K562 treated with DMSO at 1 percent for 4 hours (cell line): ENCODE data around the gene FBXO30. TPM values are rescaled to one million over a fixed set of nuclear protein-coding genes. Genes with fewer than 3 reads are reported as not detected.

Source experiments
- total RNA-seq: library from RNA; unstranded; fragments of 300-600 nt; gene quantifications from 2 replicates; pipeline ENCODE4 v1.2.3, GENCODE V29; 2022; ENCODE audit not compliant: insufficient read depth

The FBXO30 gene, protein sequence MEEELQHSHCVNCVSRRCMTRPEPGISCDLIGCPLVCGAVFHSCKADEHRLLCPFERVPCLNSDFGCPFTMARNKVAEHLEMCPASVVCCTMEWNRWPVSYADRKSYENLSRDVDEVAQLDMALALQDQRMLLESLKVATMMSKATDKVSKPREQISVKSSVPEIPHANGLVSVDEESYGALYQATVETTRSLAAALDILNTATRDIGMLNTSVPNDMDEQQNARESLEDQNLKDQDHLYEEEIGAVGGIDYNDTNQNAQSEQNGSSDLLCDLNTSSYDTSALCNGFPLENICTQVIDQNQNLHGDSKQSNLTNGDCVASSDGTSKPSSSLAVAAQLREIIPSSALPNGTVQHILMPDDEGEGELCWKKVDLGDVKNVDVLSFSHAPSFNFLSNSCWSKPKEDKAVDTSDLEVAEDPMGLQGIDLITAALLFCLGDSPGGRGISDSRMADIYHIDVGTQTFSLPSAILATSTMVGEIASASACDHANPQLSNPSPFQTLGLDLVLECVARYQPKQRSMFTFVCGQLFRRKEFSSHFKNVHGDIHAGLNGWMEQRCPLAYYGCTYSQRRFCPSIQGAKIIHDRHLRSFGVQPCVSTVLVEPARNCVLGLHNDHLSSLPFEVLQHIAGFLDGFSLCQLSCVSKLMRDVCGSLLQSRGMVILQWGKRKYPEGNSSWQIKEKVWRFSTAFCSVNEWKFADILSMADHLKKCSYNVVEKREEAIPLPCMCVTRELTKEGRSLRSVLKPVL
- total RNA-seq = 6.1 and 9.1 TPM in 2 replicates

DNA sequence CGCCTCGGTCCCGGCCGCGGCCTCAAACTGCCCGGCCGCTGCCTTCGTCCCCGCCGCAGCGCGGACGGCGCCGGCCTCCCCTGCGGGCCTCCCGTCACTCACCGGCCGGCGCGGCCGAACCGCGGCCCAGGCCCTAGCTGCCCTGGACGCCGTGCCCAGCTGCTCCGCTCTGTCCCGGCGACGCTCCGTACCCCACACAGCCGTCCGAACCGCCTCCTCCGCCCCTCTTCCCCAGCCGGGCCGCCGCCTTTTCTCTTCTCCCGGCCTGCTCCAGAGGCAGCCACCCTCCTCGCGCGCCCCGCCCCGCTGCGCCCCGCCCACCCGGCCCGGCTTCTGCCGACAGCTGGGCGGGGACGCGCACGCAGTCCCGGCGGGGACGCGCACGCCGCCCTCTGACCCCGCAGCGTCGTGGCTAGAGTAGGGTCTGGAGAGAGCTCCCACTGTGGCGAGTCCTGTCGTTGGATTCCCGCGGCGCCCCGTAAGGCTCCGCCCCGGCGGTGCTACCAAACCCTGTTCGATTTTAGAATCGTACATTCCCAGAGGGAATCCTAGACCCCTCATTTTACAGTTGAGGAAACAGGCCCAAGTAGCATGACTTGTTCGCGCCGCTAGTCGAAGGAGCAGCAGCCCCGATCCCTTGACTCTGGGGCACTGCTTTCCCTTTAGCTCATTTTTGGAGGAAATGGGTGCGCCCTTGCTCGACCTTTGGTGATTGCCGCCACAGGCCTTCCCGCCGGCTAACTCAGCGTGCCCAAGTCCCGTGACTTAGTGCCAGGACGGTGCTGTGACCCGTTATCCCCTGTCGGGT is at the start of gene FBXO30:
TSS of gene FBXO30 (minus strand) at position 295 of the 808 bp plus-strand sequence. CDS start 8,390 bp downstream, outside the sequence.

Other genes starting within 250 kb of the FBXO30 start
- 0.92 and 2.6 TPM in 2 replicates for gene EPM2A, start 79.3 kb downstream of the FBXO30 start, total RNA-seq
- gene SHPRH, start 149.6 kb upstream of the FBXO30 start, total RNA-seq = 3.3 and 4.3 TPM in 2 replicates
- gene GRM1, start 214.3 kb upstream of the FBXO30 start, total RNA-seq = not detected in 2 replicates